ENCODE data around the gene PTPN6. TPM values are rescaled to one million over a fixed set of nuclear protein-coding genes. Genes with fewer than 3 reads are reported as not detected.

Gene PTPN6
- total and polyA plus RNA-seq, 2 of the 4 experiments (the other 2 are of a cell fraction) = under 0.01 to 0.14 TPM

DNA sequence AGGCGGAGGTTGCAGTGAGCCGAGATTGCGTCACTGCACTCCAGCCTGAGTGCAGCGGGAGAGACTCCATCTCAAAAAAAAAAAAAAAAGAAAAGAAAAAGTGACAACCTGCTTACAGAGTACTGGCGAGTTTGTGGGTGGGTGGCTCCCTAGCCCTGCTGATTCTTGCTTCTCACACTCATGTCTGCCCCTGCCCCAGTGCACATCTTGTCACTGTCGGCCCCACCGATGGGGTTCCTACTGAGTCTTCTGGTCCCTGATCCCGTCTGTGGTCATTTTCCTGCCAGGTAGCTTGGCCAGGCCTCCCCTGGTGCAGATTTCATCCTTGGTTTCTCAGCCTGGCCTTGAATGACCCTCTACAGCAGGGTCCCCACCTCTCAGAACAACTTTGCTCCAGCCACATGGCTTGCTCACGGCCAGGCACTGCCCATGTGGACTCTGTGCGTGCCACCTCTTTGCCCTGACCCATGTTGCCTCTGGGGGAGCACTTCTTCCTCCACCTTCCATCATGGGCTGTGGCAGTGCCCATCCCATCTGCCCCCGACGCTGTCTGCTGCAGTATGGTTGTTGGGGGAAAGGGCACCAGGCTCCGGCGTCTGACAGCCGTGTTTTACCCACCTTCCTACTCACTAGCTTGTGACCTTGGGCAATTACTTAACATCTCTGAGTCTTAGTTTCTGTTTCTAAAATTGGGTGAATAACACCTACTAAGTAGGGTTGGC is 2.1 kb upstream of the PTPN6 start:
- Histone ChIP-seq H4K20me1 (ENCODE audit: insufficient read depth, low read length) (no peaks in the 10 kb centered on the region), H2AFZ (replicated peaks; ENCODE audit: low read length, poor library complexity) (no peak overlapping the region), H3K27ac (ENCODE audit: insufficient read depth, low read length) (no peak overlapping the region), H3K27me3 (ENCODE audit: control insufficient read depth, insufficient read depth, low read length) (no peaks in the 10 kb centered on the region), H3K4me2 (ENCODE audit: low read depth, low read length) (no peak overlapping the region), H3K4me1 (ENCODE audit: control insufficient read depth, insufficient read depth, low read length) (peaks cover 5% of the 10 kb centered on the region; the same call in 1 of the 2 replicates), H3K9ac (ENCODE audit: low read depth, low read length) (no peak overlapping the region), H3K23ac (ENCODE audit: low read depth, low read length) (no peak overlapping the region), H3K18ac (ENCODE audit: low read depth, low read length) (no peak overlapping the region), H3K79me1 (ENCODE audit: low read depth in 1 of 2, low read length in 2 of 2) (peaks cover 8 to 13% of the 10 kb centered on the region in 2 experiments; a peak in 3 of 4 replicates), H3K9me3 (ENCODE audit: control insufficient read depth, insufficient read depth, low read length) (no peaks in the 10 kb centered on the region), H2BK20ac (ENCODE audit: low read depth, low read length) (no peak overlapping the region), H2BK5ac (ENCODE audit: low read depth, low read length, poor library complexity, severe bottlenecking) (no peak overlapping the region), H4K91ac (ENCODE audit: insufficient read depth, low read depth, low read length) (no peak overlapping the region), H2AK9ac (replicated peaks; ENCODE audit: low read depth, low read length, poor library complexity) (no peak overlapping the region), H3K36me3 (ENCODE audit: control insufficient read depth, insufficient read depth, low read length) (peaks cover 4% of the 10 kb centered on the region), H3K9me1 (ENCODE audit: insufficient read depth, low read length) (0 out of 2 replicates have a peak, but pooled peaks cover 2% of the 10 kb centered on the region), H4K5ac (ENCODE audit: low read depth, low read length) (no peak overlapping the region), H3K4ac (ENCODE audit: low read depth, low read length) (no peak overlapping the region), H2BK15ac (ENCODE audit: low read depth, low read length) (no peak overlapping the region), H3K4me3 (ENCODE audit: insufficient read depth, low read depth, low read length) (no peak overlapping the region), H2BK120ac (ENCODE audit: low read depth, low read length) (no peak overlapping the region), H4K8ac (ENCODE audit: low read depth in 2 of 2, low read length in 2 of 2) (no peak overlapping the region), H3K56ac (ENCODE audit: extremely low read depth, insufficient read depth, low read length) (no peak overlapping the region), H3K14ac (replicated peaks; ENCODE audit: low read depth, low read length) (no peak overlapping the region), H2AK5ac (ENCODE audit: low read depth, low read length) (no peak overlapping the region)
- BruUV-seq (replicated peaks) = no TSS peak
- in situ Hi-C loops (cut with MboI; ENCODE audit: low sequenced_read_pairs) = loop anchor here (10.0 kb wide), 1 partner anchor 166 kb away; no protein-coding TSS in a partner anchor
- ATAC-seq (ENCODE audit: low read depth) = no peak
- CTCF ChIA-PET = interaction anchor here (0.6 kb wide), 2 partner anchors 79 to 224 kb away, joined by 3 to 4 read pairs; no protein-coding TSS in a partner anchor
- intact Hi-C loops (cut with micrococcal nuclease) = no loop called here
- POLR2A ChIA-PET (ENCODE audit: unreplicated experiment) = no interaction called here
- dilution Hi-C loops (cut with HindIII; ENCODE audit: low sequenced_read_pairs, unreplicated experiment) = no loop called here
- 88% methylated on average over 8 of the region's 15 CpGs; no CpG with 5 or more reads in 1 of the 2 experiments for WGBS, 2 experiments (ENCODE audit: extremely low coverage in 2 of 2, insufficient read length in 1 of 2)
- DNase-seq = no peak
- no peak for TF ChIP-seq RCOR1 (IDR thresholded peaks at IDR 0.05; ENCODE audit: insufficient replicate concordance, low read length)
- TF ChIP-seq NFE2L2 (IDR thresholded peaks at IDR 0.05; ENCODE audit: low read depth, low read length) = no peak
- TF ChIP-seq MAFK (IDR thresholded peaks at IDR 0.05; ENCODE audit: low read depth, low read length) = no peak
- TF ChIP-seq, protein P1, sequence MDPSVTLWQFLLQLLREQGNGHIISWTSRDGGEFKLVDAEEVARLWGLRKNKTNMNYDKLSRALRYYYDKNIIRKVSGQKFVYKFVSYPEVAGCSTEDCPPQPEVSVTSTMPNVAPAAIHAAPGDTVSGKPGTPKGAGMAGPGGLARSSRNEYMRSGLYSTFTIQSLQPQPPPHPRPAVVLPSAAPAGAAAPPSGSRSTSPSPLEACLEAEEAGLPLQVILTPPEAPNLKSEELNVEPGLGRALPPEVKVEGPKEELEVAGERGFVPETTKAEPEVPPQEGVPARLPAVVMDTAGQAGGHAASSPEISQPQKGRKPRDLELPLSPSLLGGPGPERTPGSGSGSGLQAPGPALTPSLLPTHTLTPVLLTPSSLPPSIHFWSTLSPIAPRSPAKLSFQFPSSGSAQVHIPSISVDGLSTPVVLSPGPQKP (IDR thresholded peaks at IDR 0.05; ENCODE audit: borderline replicate concordance, low read depth, low read length) = no peak
- TF ChIP-seq, protein P2, sequence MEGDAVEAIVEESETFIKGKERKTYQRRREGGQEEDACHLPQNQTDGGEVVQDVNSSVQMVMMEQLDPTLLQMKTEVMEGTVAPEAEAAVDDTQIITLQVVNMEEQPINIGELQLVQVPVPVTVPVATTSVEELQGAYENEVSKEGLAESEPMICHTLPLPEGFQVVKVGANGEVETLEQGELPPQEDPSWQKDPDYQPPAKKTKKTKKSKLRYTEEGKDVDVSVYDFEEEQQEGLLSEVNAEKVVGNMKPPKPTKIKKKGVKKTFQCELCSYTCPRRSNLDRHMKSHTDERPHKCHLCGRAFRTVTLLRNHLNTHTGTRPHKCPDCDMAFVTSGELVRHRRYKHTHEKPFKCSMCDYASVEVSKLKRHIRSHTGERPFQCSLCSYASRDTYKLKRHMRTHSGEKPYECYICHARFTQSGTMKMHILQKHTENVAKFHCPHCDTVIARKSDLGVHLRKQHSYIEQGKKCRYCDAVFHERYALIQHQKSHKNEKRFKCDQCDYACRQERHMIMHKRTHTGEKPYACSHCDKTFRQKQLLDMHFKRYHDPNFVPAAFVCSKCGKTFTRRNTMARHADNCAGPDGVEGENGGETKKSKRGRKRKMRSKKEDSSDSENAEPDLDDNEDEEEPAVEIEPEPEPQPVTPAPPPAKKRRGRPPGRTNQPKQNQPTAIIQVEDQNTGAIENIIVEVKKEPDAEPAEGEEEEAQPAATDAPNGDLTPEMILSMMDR (conservative IDR thresholded peaks at IDR 0.05; ENCODE audit: low read depth, low read length) = no peak
- TF ChIP-seq FOS (IDR thresholded peaks at IDR 0.05; ENCODE audit: low read depth, low read length) = no peak
- TF ChIP-seq RAD21 (IDR thresholded peaks at IDR 0.05; ENCODE audit: low read length) = no peak
- TF ChIP-seq MAZ (IDR thresholded peaks at IDR 0.05; ENCODE audit: borderline replicate concordance, low read depth, low read length) = no peak
- TF ChIP-seq SMC3 (IDR thresholded peaks at IDR 0.05; ENCODE audit: low read depth, low read length) = no peak
- TF ChIP-seq MXI1 (IDR thresholded peaks at IDR 0.05; ENCODE audit: borderline replicate concordance, low read depth, low read length) = no peak
- TF ChIP-seq, protein P3, sequence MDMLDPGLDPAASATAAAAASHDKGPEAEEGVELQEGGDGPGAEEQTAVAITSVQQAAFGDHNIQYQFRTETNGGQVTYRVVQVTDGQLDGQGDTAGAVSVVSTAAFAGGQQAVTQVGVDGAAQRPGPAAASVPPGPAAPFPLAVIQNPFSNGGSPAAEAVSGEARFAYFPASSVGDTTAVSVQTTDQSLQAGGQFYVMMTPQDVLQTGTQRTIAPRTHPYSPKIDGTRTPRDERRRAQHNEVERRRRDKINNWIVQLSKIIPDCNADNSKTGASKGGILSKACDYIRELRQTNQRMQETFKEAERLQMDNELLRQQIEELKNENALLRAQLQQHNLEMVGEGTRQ (IDR thresholded peaks at IDR 0.05; ENCODE audit: low read depth, low read length) = no peak
- no peak for TF ChIP-seq BHLHE40 (IDR thresholded peaks at IDR 0.05; ENCODE audit: low read depth, low read length)
- TF ChIP-seq CHD1 (IDR thresholded peaks at IDR 0.05; ENCODE audit: low read depth, low read length) = no peak
- no peak for TF ChIP-seq RFX5 (IDR thresholded peaks at IDR 0.05; ENCODE audit: low read depth, low read length)
- TF ChIP-seq CEBPB (IDR thresholded peaks at IDR 0.05; ENCODE audit: low read depth, low read length) = no peak
